SK-N-SH treated with all-trans-retinoic acid at 6 μM for 48 hours (cell line): Measurements from ENCODE around the gene ARHGEF12.

Experiments used
- ARNTL ChIP-seq: fragments of 450-650 bp; formaldehyde crosslinking; IDR thresholded peaks from 2 replicates; pipeline ENCODE4 v1.5.0; 2020; ENCODE audit warnings: low read depth, mild to moderate bottlenecking, moderate library complexity, borderline replicate concordance
- BACH2 ChIP-seq: fragments of 250-450 bp; sonication (Bioruptor Pico); IDR thresholded peaks from 2 replicates; pipeline ENCODE4 v1.9.0; 2021; ENCODE audit warnings: mild to moderate bottlenecking, borderline replicate concordance
- ESRRG ChIP-seq: fragments of 250-450 bp; sonication (Bioruptor Pico); IDR thresholded peaks from 2 replicates; pipeline ENCODE4 v1.6.1; 2021; ENCODE audit warnings: mild to moderate bottlenecking
- ISL1 ChIP-seq: fragments of 250-450 bp; sonication (Bioruptor Pico); IDR thresholded peaks from 2 replicates; pipeline ENCODE4 v2.1.2; 2022; ENCODE audit warnings: mild to moderate bottlenecking, moderate library complexity
- OSR1 ChIP-seq: fragments of 250-450 bp; sonication (Bioruptor Pico); IDR thresholded peaks from 2 replicates; pipeline ENCODE4 v1.8.0; 2022; ENCODE audit warnings: moderate library complexity, mild to moderate bottlenecking, inconsistent platforms
- PPARA ChIP-seq: fragments of 250-450 bp; sonication (Bioruptor Pico); IDR thresholded peaks from 2 replicates; pipeline ENCODE4 v1.5.0; 2020; ENCODE audit warnings: mild to moderate bottlenecking, borderline replicate concordance
- ZFP3 ChIP-seq: fragments of 250-450 bp; sonication (Bioruptor Pico); IDR thresholded peaks from 2 replicates; pipeline ENCODE4 v1.5.0; 2020; ENCODE audit warnings: mild to moderate bottlenecking, moderate library complexity
- ZNF565 ChIP-seq: fragments of 450-650 bp; formaldehyde crosslinking; conservative IDR thresholded peaks from 2 replicates; pipeline ENCODE4 v1.5.0; 2020; ENCODE audit warnings: low read depth, mild to moderate bottlenecking, moderate library complexity
- ZNF8 ChIP-seq: fragments of 450-650 bp; formaldehyde crosslinking; IDR thresholded peaks from 2 replicates; pipeline ENCODE4 v1.5.0; 2020; ENCODE audit warnings: mild to moderate bottlenecking, moderate library complexity
- TF ChIP-seq, protein P1 (sequence below): fragments of 250-450 bp; sonication (Bioruptor Pico); IDR thresholded peaks from 2 replicates; pipeline ENCODE4 v1.5.1; 2020; ENCODE audit warnings: low read depth, mild to moderate bottlenecking, moderate library complexity
- TF ChIP-seq, protein P2 (sequence below): fragments of 250-450 bp; sonication (Bioruptor Pico); IDR thresholded peaks from 2 replicates; pipeline ENCODE4 v1.5.1; 2021; ENCODE audit warnings: mild to moderate bottlenecking, moderate library complexity
- TF ChIP-seq, protein P3 (sequence below): fragments of 250-450 bp; sonication (Bioruptor Pico); IDR thresholded peaks from 2 replicates; pipeline ENCODE4 v1.8.0; 2020; ENCODE audit warnings: mild to moderate bottlenecking, moderate library complexity, borderline replicate concordance
- TF ChIP-seq, protein P4 (sequence below): fragments of 250-450 bp; sonication (Bioruptor Pico); IDR thresholded peaks from 2 replicates; pipeline ENCODE4 v1.5.0; 2020; ENCODE audit warnings: mild to moderate bottlenecking, moderate library complexity

DNA sequence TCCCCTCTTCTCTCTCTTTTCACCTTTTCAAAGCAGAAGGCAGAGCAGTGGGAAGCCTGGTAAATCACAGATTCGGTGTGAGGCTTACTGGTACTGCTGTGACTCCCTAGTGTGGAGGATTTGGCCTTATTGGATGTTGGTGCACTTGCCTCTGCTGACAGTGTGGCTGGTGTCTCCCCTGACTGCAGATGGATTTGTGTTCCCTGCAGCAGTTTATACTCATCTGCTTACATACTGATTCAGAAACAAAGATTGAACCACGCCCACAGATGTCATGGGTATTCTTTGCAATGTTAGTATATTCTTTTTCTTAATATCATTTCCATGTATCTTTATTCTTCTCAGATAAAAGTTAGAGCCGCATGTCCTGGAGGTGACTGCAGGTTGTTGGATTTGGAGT is 148.5 kb downstream of the ARHGEF12 start:
- TF ChIP-seq, protein P1, sequence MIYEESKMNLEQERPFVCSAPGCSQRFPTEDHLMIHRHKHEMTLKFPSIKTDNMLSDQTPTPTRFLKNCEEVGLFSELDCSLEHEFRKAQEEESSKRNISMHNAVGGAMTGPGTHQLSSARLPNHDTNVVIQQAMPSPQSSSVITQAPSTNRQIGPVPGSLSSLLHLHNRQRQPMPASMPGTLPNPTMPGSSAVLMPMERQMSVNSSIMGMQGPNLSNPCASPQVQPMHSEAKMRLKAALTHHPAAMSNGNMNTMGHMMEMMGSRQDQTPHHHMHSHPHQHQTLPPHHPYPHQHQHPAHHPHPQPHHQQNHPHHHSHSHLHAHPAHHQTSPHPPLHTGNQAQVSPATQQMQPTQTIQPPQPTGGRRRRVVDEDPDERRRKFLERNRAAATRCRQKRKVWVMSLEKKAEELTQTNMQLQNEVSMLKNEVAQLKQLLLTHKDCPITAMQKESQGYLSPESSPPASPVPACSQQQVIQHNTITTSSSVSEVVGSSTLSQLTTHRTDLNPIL: no peak
- no peak for TF ChIP-seq ISL1 (CRISPR knock-in tag)
- no peak for TF ChIP-seq ARNTL
- TF ChIP-seq, protein P2, sequence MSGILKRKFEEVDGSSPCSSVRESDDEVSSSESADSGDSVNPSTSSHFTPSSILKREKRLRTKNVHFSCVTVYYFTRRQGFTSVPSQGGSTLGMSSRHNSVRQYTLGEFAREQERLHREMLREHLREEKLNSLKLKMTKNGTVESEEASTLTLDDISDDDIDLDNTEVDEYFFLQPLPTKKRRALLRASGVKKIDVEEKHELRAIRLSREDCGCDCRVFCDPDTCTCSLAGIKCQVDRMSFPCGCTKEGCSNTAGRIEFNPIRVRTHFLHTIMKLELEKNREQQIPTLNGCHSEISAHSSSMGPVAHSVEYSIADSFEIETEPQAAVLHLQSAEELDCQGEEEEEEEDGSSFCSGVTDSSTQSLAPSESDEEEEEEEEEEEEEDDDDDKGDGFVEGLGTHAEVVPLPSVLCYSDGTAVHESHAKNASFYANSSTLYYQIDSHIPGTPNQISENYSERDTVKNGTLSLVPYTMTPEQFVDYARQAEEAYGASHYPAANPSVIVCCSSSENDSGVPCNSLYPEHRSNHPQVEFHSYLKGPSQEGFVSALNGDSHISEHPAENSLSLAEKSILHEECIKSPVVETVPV (CRISPR knock-in tag): no peak
- TF ChIP-seq, protein P3, sequence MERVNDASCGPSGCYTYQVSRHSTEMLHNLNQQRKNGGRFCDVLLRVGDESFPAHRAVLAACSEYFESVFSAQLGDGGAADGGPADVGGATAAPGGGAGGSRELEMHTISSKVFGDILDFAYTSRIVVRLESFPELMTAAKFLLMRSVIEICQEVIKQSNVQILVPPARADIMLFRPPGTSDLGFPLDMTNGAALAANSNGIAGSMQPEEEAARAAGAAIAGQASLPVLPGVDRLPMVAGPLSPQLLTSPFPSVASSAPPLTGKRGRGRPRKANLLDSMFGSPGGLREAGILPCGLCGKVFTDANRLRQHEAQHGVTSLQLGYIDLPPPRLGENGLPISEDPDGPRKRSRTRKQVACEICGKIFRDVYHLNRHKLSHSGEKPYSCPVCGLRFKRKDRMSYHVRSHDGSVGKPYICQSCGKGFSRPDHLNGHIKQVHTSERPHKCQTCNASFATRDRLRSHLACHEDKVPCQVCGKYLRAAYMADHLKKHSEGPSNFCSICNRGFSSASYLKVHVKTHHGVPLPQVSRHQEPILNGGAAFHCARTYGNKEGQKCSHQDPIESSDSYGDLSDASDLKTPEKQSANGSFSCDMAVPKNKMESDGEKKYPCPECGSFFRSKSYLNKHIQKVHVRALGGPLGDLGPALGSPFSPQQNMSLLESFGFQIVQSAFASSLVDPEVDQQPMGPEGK: no peak
- TF ChIP-seq ZNF8 (CRISPR knock-in tag): no peak
- TF ChIP-seq, protein P4, sequence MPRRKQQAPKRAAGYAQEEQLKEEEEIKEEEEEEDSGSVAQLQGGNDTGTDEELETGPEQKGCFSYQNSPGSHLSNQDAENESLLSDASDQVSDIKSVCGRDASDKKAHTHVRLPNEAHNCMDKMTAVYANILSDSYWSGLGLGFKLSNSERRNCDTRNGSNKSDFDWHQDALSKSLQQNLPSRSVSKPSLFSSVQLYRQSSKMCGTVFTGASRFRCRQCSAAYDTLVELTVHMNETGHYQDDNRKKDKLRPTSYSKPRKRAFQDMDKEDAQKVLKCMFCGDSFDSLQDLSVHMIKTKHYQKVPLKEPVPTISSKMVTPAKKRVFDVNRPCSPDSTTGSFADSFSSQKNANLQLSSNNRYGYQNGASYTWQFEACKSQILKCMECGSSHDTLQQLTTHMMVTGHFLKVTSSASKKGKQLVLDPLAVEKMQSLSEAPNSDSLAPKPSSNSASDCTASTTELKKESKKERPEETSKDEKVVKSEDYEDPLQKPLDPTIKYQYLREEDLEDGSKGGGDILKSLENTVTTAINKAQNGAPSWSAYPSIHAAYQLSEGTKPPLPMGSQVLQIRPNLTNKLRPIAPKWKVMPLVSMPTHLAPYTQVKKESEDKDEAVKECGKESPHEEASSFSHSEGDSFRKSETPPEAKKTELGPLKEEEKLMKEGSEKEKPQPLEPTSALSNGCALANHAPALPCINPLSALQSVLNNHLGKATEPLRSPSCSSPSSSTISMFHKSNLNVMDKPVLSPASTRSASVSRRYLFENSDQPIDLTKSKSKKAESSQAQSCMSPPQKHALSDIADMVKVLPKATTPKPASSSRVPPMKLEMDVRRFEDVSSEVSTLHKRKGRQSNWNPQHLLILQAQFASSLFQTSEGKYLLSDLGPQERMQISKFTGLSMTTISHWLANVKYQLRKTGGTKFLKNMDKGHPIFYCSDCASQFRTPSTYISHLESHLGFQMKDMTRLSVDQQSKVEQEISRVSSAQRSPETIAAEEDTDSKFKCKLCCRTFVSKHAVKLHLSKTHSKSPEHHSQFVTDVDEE (CRISPR knock-in tag): no peak
- no peak for TF ChIP-seq ZFP3 (CRISPR knock-in tag)
- TF ChIP-seq ESRRG: no peak
- TF ChIP-seq OSR1 (CRISPR knock-in tag): no peak
- no peak for TF ChIP-seq ZNF565 (CRISPR knock-in tag)
- TF ChIP-seq BACH2 (CRISPR knock-in tag): no peak
- TF ChIP-seq PPARA (CRISPR knock-in tag): no peak
